GM12878 (cell line): ENCODE data around the gene DUOX2. TPM values are rescaled to one million over a fixed set of nuclear protein-coding genes. Genes with fewer than 3 reads are reported as not detected.

Experiments
- ATAC-seq: fragments of 200-7000 bp; cut with Tn5 transposase; 3 replicates; pipeline ENCODE4 v1.9.1; 2020; ENCODE audit warnings: mild to moderate bottlenecking, moderate library complexity
- BruUV-seq: library from RNA; stranded (reverse); fragments of 400-500 nt; replicated peaks from 2 replicates; lab custom pipeline; 2021; lab: Mats Ljungman, UMichigan
- CTCF ChIA-PET: fragments of 300-600 bp; sonication (Branson Sonifier 250); formaldehyde crosslinking; extraction: SDS; loops from one replicate; lab custom pipeline; 2021; ENCODE audit warnings: inconsistent platforms; lab: Yijun Ruan, JAX
- POLR2A ChIA-PET: fragments of 350-600 bp; formaldehyde crosslinking; extraction: SDS; loops from one replicate; lab custom pipeline; 2021; ENCODE audit warnings: inconsistent platforms; lab: Charles Lee
- RAD21 ChIA-PET: fragments of 300-600 bp; sonication (Branson Sonifier 250); formaldehyde crosslinking; loops from one replicate; lab custom pipeline; 2023; ENCODE audit warnings: antibody characterized with exemption; ENCODE audit not compliant: unreplicated experiment; lab: Charles Lee
- SMC1A ChIA-PET: fragments of 300-600 bp; sonication (Branson Sonifier 250); formaldehyde crosslinking; loops from one replicate; lab custom pipeline; 2023; ENCODE audit not compliant: unreplicated experiment, uncharacterized antibody; lab: Charles Lee
- DNase-seq: peaks from one replicate; pipeline ENCODE4 v3.0.0-alpha.2; 2011; ENCODE audit warnings: low read depth, low spot score
- FAIRE-seq: peaks from 3 replicates; lab custom pipeline; 2011; peaks lifted over from hg19 to GRCh38; lab: Jason Lieb, UNC
- H2AFZ ChIP-seq: 2 replicates; pipeline ENCODE4 v1.6.0; 2011; ENCODE audit warnings: low read depth, low read length, control low read depth; ENCODE audit not compliant: control insufficient read depth
- H3K27ac ChIP-seq: 2 replicates; pipeline ENCODE4 v1.5.1; 2011; ENCODE audit warnings: control low read depth; ENCODE audit not compliant: control insufficient read depth, insufficient read depth
- H3K27me3 ChIP-seq, 2 experiments: replicated peaks in 1 of 2; 2 replicates each; pipeline versions ENCODE4 v1.6.0 to v1.6.1; 2011; ENCODE audit warnings: low read length in 1 of 2; ENCODE audit not compliant: control insufficient read depth in 2 of 2, insufficient read depth in 2 of 2
- H3K36me3 ChIP-seq, 2 experiments: 2 replicates each; pipeline ENCODE4 v1.5.1; 2011; ENCODE audit warnings: low read length in 1 of 2; ENCODE audit not compliant: control insufficient read depth in 2 of 2, insufficient read depth in 2 of 2
- H3K4me1 ChIP-seq: 2 replicates; pipeline ENCODE4 v1.6.1; 2011; ENCODE audit warnings: mild to moderate bottlenecking, low read length, moderate library complexity, mixed read lengths; ENCODE audit not compliant: control insufficient read depth, insufficient read depth
- H3K4me2 ChIP-seq: 2 replicates; pipeline ENCODE4 v1.6.0; 2011; ENCODE audit warnings: control low read depth; ENCODE audit not compliant: control insufficient read depth, insufficient read depth
- H3K4me3 ChIP-seq: fragments of 200-600 bp; sonication (generic); 2 replicates; pipeline ENCODE4 v1.5.1; 2016
- H3K79me2 ChIP-seq: 2 replicates; pipeline ENCODE4 v1.6.0; 2011; ENCODE audit warnings: low read length; ENCODE audit not compliant: control insufficient read depth, insufficient read depth
- H3K9ac ChIP-seq: 2 replicates; pipeline ENCODE4 v1.8.0; 2011; ENCODE audit warnings: low read length, control low read depth, mixed read lengths; ENCODE audit not compliant: control insufficient read depth, insufficient read depth
- H3K9me3 ChIP-seq: replicated peaks from 3 replicates; pipeline ENCODE4 v1.5.1; 2011; ENCODE audit warnings: mild to moderate bottlenecking, low read length; ENCODE audit not compliant: control insufficient read depth, insufficient read depth
- H4K20me1 ChIP-seq: 2 replicates; pipeline ENCODE4 v1.6.0; 2011; ENCODE audit not compliant: control insufficient read depth, insufficient read depth
- BCLAF1 ChIP-seq: fragments of 450-650 bp; IDR thresholded peaks from 2 replicates; pipeline ENCODE4 v1.6.1; 2017; ENCODE audit warnings: antibody characterized with exemption, mild to moderate bottlenecking, moderate library complexity
- EED ChIP-seq: sonication (generic); IDR thresholded peaks from 2 replicates; pipeline ENCODE4 v1.6.1; 2016; ENCODE audit warnings: antibody characterized with exemption, low read depth
- EGR1 ChIP-seq, 2 experiments: IDR thresholded peaks; 1 replicate in 1 of 2; 2 replicates in 1 of 2; pipeline ENCODE4 v1.6.1; 2011 to 2012; ENCODE audit warnings: low read depth in 2 of 2, low read length in 2 of 2, borderline replicate concordance in 1 of 2, mild to moderate bottlenecking in 1 of 2, moderate library complexity in 1 of 2
- IKZF1 ChIP-seq: fragments of 450-650 bp; conservative IDR thresholded peaks from 2 replicates; pipeline ENCODE4 v1.6.1; 2017; ENCODE audit warnings: antibody characterized with exemption, mild to moderate bottlenecking
- KLF5 ChIP-seq: fragments of 450-650 bp; IDR thresholded peaks from 2 replicates; pipeline ENCODE4 v1.6.1; 2014; ENCODE audit warnings: mild to moderate bottlenecking; ENCODE audit not compliant: partially characterized antibody
- NR2C1 ChIP-seq: fragments of 450-650 bp; IDR thresholded peaks from 2 replicates; pipeline ENCODE4 v1.6.1; 2017; ENCODE audit warnings: antibody characterized with exemption, mild to moderate bottlenecking, moderate library complexity
- SMARCA5 ChIP-seq: fragments of 450-650 bp; IDR thresholded peaks from 2 replicates; pipeline ENCODE4 v1.6.1; 2017; ENCODE audit warnings: mild to moderate bottlenecking
- TBL1XR1 ChIP-seq: IDR thresholded peaks from 2 replicates; pipeline ENCODE4 v1.6.1; 2012; ENCODE audit warnings: low read depth, low read length, improper control_type of control experiment
- ZBTB40 ChIP-seq: fragments of 450-650 bp; IDR thresholded peaks from 2 replicates; pipeline ENCODE4 v1.6.1; 2016; ENCODE audit warnings: mild to moderate bottlenecking, moderate library complexity, borderline replicate concordance
- ZNF687 ChIP-seq: fragments of 450-650 bp; IDR thresholded peaks from 2 replicates; pipeline ENCODE4 v1.6.1; 2017; ENCODE audit warnings: mild to moderate bottlenecking, moderate library complexity
- ZZZ3 ChIP-seq: IDR thresholded peaks from 2 replicates; pipeline ENCODE4 v1.6.1; 2011; ENCODE audit warnings: low read depth; ENCODE audit not compliant: control insufficient read depth, insufficient read length
- WGBS: methylation state at CpG from one replicate; pipeline ENCODE4 v1.1.6; 2016; ENCODE audit warnings: low lambda C conversion rate; ENCODE audit not compliant: insufficient replicate concordance, insufficient coverage; ENCODE audit errors: missing lambda C conversion rate; 5-methylcytosine and 5-hydroxymethylcytosine counted together
- in situ Hi-C: fragments of 300-500 bp; cut with MboI; formaldehyde crosslinking; loops from 9 replicates; pipeline ENCODE4 v1.14.3; 2018; ENCODE audit warnings: mixed read lengths
- intact Hi-C: fragments of 100-400 bp; cut with micrococcal nuclease; formaldehyde crosslinking; loops from one replicate; pipeline ENCODE4 v1.14.2; 2022; ENCODE audit not compliant: unreplicated experiment
- polyA plus RNA-seq, 11 experiments: library from polyadenylated mRNA; depleted of rRNA in 4 of 11; unstranded in 6 of 11; stranded (reverse) in 5 of 11; fragments of >200 nt; fragmentation: Nextera tagmentation in 4 of 11; fragmentation: Illumina TruSeq in 1 of 11; extraction: Ambion mirVana in 4 of 11; extraction: Trizol in 1 of 11; gene quantifications; 1 replicate in 1 of 11; 2 replicates in 10 of 11; pipeline versions ENCODE4 v1.2.1 to v1.2.3, GENCODE V29; 2011 to 2016; ENCODE audit warnings: inconsistent platforms in 2 of 11, missing spikeins in 2 of 11, low read depth in 1 of 11
- total RNA-seq, 4 experiments: library from RNA; depleted of rRNA in 3 of 4; stranded (reverse); fragments of >200 nt in 3 of 4; fragmentation: Illumina TruSeq in 1 of 4; extraction: Trizol in 1 of 4; gene quantifications; 2 replicates each; pipeline versions ENCODE4 v1.2.1 to v1.2.3, GENCODE V29; 2013 to 2021

DUOX2 gene
- total and polyA plus RNA-seq, 10 of the 15 experiments (the other 5 are each of a cell fraction or from before 2014, with no cell fraction given) = 0.05 TPM; not detected in 9

- H3K36me3 ChIP-seq = no peaks in the 10 kb centered on the region
- no peak overlapping the region for H3K4me2 ChIP-seq
- SMC1A ChIA-PET = no interaction called here
- H3K9ac ChIP-seq = no peak overlapping the region
- H3K27ac ChIP-seq = no peak overlapping the region
- DNase-seq (no peak), ATAC-seq (no peak), FAIRE-seq (no peak)
- RAD21 ChIA-PET = no interaction called here
- no TSS peak for BruUV-seq
- intact Hi-C loops (no loop called here), in situ Hi-C loops (no loop called here)
- POLR2A ChIA-PET = no interaction called here
- no peaks in the 10 kb centered on the region for H3K79me2 ChIP-seq
- CTCF ChIA-PET = interaction anchor here (1.2 kb wide), 1 partner anchor 22 kb away, joined by 4 read pairs; no protein-coding TSS in a partner anchor
- H2AFZ ChIP-seq = no peak overlapping the region
- 75% methylated on average over 12 of the region's 12 CpGs for WGBS
- H3K9me3 ChIP-seq = no peaks in the 10 kb centered on the region
- no peak overlapping the region for H3K4me3 ChIP-seq
- H3K4me1 ChIP-seq = no peaks in the 10 kb centered on the region
- H3K27me3 ChIP-seq = no peaks in the 10 kb centered on the region
- no peaks in the 10 kb centered on the region for H4K20me1 ChIP-seq
- TF ChIP-seq SMARCA5 (no peak), ZZZ3 (no peak), KLF5 (no peak), EED (no peak), NR2C1 (no peak), TBL1XR1 (no peak), EGR1 (IDR thresholded peaks at IDR 0.05; ENCODE audit: borderline replicate concordance in 1 of 2, low read depth in 2 of 2, low read length in 2 of 2) (no peak), ZNF687 (no peak), ZBTB40 (no peak), IKZF1 (no peak), BCLAF1 (no peak)
These were observed 34.4 kb upstream of the DUOX2 start for GRCh38 chr15:45148076-45149059.
